B cell (primary cell): Measurements from ENCODE around the gene TNRC6B.

Experiments
- EZH2 ChIP-seq: IDR thresholded peaks from 2 replicates; pipeline ENCODE4 v1.6.1; 2012; ENCODE audit warnings: borderline replicate concordance, low read depth, mild to moderate bottlenecking, moderate library complexity, low read length; ENCODE audit not compliant: insufficient read depth, poor library complexity, severe bottlenecking
- TF ChIP-seq, protein P1 (sequence below): fragments of 200-600 bp; IDR thresholded peaks from one replicate; pipeline ENCODE4 v1.8.0; 2022; ENCODE audit warnings: antibody characterized with exemption, mild to moderate bottlenecking

DNA sequence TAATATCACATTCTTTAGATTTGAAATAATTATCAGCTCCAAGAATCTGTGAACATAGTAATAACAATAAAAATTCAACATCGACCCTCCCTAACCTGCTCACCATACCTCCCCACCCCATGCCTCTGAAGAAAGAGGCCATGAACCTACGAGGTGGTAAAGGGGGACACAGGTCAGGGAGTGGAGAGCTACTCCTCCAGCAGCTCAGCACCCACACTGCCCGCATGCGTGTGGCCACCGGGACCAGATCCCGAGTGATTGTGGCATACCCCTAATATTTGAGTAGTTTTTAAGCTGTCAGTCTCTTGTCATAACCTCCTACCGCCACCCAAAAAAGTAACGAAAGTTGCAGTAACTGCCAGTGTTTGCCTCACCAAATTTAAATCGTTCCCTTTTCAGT is 151.7 kb downstream of the TNRC6B start:
- TF ChIP-seq, protein P1, sequence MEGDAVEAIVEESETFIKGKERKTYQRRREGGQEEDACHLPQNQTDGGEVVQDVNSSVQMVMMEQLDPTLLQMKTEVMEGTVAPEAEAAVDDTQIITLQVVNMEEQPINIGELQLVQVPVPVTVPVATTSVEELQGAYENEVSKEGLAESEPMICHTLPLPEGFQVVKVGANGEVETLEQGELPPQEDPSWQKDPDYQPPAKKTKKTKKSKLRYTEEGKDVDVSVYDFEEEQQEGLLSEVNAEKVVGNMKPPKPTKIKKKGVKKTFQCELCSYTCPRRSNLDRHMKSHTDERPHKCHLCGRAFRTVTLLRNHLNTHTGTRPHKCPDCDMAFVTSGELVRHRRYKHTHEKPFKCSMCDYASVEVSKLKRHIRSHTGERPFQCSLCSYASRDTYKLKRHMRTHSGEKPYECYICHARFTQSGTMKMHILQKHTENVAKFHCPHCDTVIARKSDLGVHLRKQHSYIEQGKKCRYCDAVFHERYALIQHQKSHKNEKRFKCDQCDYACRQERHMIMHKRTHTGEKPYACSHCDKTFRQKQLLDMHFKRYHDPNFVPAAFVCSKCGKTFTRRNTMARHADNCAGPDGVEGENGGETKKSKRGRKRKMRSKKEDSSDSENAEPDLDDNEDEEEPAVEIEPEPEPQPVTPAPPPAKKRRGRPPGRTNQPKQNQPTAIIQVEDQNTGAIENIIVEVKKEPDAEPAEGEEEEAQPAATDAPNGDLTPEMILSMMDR = no peak
- TF ChIP-seq EZH2 = no peak
